PC-3 (cell line): ENCODE measurements around the gene RSU1.

Experiments
- CTCF ChIP-seq: fragments of 300-600 bp; sonication (generic); conservative IDR thresholded peaks from 2 replicates; pipeline ENCODE4 v1.5.1; 2017; ENCODE audit warnings: antibody characterized with exemption, low read depth, mild to moderate bottlenecking, low read length
- EZH2 ChIP-seq: fragments of 300-600 bp; sonication (generic); IDR thresholded peaks from one replicate; pipeline ENCODE4 v1.6.1; 2017; ENCODE audit warnings: antibody characterized with exemption, mild to moderate bottlenecking, low read length; ENCODE audit not compliant: unreplicated experiment
- EZH2phosphoT487 ChIP-seq: fragments of 300-600 bp; sonication (generic); IDR thresholded peaks from 2 replicates; pipeline ENCODE4 v1.6.1; 2018; ENCODE audit warnings: mild to moderate bottlenecking, antibody characterized with exemption, low read length, borderline replicate concordance

- TF ChIP-seq CTCF (no peak), EZH2phosphoT487 (no peak), EZH2 (no peak)
Observed at GRCh38 chr10:16599662-16600061, 217.6 kb downstream of the RSU1 start.
